ENCODE data around the gene FAM107B. TPM values are rescaled to one million over a fixed set of nuclear protein-coding genes. Genes with fewer than 3 reads are reported as not detected.

Gene FAM107B
- total and polyA plus RNA-seq, 2 of the 8 experiments (the other 6 are each of a cell fraction or from before 2014, with no cell fraction given), result 7.5 to 28.1 TPM

DNA sequence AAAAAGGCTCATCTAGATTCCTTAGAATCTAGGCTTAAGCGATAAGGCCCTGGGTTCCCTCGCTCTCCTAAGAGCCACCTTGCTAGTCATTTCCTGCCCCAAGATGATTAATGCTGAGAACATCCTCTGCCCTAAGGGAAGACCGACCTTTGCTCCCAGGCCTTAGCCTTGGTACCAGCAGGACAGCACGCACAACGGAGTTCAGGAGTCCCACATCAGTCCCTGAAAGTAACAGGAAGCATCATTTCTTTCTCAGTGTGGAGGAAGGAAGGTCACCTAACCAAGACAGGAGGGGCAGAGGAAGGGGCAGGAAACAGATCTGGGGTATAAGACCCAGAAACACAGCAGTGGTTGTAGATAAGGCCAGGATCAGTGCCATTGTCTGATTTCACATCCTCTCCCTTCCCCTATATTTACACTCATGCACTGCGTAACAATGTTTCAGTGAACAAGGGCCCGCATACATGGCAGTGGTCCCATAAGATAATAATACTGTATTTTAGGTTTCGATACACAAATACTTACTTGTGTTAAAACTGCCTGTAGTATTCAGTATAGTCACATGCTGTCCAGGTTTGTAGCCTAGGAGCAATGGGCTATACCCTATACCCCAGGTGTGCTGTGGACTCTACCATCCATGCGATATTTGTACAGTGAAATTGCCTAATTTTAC lies 8.1 kb upstream of the FAM107B start (continued):
- TF ChIP-seq CHD1 (IDR thresholded peaks at IDR 0.05; ENCODE audit: low read depth, low read length), result no peak
- no peak for TF ChIP-seq RXRA (IDR thresholded peaks at IDR 0.05; ENCODE audit: insufficient read depth, low read depth, low read length)
- TF ChIP-seq TEAD4 (IDR thresholded peaks at IDR 0.05; ENCODE audit: low read depth, low read length), result no peak
- TF ChIP-seq TCF12 (IDR thresholded peaks at IDR 0.05; ENCODE audit: low read depth, low read length), result no peak
- no peak for TF ChIP-seq NRF1 (IDR thresholded peaks at IDR 0.05; ENCODE audit: low read depth, low read length)

All from H1 (cell line).